ENCODE data around the gene CCDC149.

- TF ChIP-seq CTCF (IDR thresholded peaks at IDR 0.05; ENCODE audit: insufficient read depth, low read depth, low read length) = no peak
- TF ChIP-seq EZH2 (IDR thresholded peaks at IDR 0.05; ENCODE audit: insufficient read depth, low read length) = no peak
Measured at GRCh38 chr4:24801136-24801855, 111.5 kb downstream of the CCDC149 start.

All from astrocyte (in vitro differentiated cells and primary cell).